HL-60 (cell line): ENCODE results near the gene GOLM1.

Experiments
- DNase-seq, 2 experiments: peaks; one replicate each; pipeline ENCODE4 v3.0.0-alpha.2; 2010 to 2020; ENCODE audit warnings: low read depth in 1 of 2, low spot score in 1 of 2
- H3K27ac ChIP-seq: fragments of 250-450 bp; sonication (Bioruptor Pico); replicated peaks from 2 replicates; pipeline ENCODE4 v1.5.1; 2020; ENCODE audit warnings: mild to moderate bottlenecking, moderate library complexity
- H3K27me3 ChIP-seq: fragments of 250-450 bp; sonication (Bioruptor Pico); 2 replicates; pipeline ENCODE4 v1.5.1; 2021; ENCODE audit warnings: mild to moderate bottlenecking, moderate library complexity; ENCODE audit not compliant: insufficient read depth, poor library complexity, severe bottlenecking
- H3K4me3 ChIP-seq: replicated peaks from 2 replicates; pipeline ENCODE4 v1.5.1; 2011; ENCODE audit warnings: mild to moderate bottlenecking, control low read depth, low read length; ENCODE audit not compliant: insufficient read depth
- CTCF ChIP-seq: IDR thresholded peaks from one replicate; pipeline ENCODE4 v1.5.1; 2011; ENCODE audit warnings: low read length, control low read depth, inconsistent platforms; ENCODE audit not compliant: insufficient read depth
- GABPA ChIP-seq: IDR thresholded peaks from 2 replicates; pipeline ENCODE4 v1.6.1; 2012; ENCODE audit warnings: low read depth
- POLR2AphosphoS5 ChIP-seq: IDR thresholded peaks from 2 replicates; pipeline ENCODE4 v1.6.1; 2012; ENCODE audit warnings: low read depth
- SPI1 ChIP-seq: IDR thresholded peaks from 2 replicates; pipeline ENCODE4 v1.6.1; 2012; ENCODE audit warnings: low read depth, mild to moderate bottlenecking, borderline replicate concordance
- TF ChIP-seq, protein P1 (sequence below): IDR thresholded peaks from 2 replicates; pipeline ENCODE4 v1.6.1; 2012; ENCODE audit warnings: low read depth; ENCODE audit not compliant: insufficient replicate concordance

GOLM1 gene

GRCh38 chr9:86077276-86077675 is 22.1 kb downstream of the GOLM1 start:
- H3K4me3 ChIP-seq = no peak overlapping the region
- no peaks in the 10 kb centered on the region for H3K27me3 ChIP-seq
- no peak for TF ChIP-seq CTCF
- TF ChIP-seq, protein P1, sequence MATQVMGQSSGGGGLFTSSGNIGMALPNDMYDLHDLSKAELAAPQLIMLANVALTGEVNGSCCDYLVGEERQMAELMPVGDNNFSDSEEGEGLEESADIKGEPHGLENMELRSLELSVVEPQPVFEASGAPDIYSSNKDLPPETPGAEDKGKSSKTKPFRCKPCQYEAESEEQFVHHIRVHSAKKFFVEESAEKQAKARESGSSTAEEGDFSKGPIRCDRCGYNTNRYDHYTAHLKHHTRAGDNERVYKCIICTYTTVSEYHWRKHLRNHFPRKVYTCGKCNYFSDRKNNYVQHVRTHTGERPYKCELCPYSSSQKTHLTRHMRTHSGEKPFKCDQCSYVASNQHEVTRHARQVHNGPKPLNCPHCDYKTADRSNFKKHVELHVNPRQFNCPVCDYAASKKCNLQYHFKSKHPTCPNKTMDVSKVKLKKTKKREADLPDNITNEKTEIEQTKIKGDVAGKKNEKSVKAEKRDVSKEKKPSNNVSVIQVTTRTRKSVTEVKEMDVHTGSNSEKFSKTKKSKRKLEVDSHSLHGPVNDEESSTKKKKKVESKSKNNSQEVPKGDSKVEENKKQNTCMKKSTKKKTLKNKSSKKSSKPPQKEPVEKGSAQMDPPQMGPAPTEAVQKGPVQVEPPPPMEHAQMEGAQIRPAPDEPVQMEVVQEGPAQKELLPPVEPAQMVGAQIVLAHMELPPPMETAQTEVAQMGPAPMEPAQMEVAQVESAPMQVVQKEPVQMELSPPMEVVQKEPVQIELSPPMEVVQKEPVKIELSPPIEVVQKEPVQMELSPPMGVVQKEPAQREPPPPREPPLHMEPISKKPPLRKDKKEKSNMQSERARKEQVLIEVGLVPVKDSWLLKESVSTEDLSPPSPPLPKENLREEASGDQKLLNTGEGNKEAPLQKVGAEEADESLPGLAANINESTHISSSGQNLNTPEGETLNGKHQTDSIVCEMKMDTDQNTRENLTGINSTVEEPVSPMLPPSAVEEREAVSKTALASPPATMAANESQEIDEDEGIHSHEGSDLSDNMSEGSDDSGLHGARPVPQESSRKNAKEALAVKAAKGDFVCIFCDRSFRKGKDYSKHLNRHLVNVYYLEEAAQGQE = no peak
- no peak for TF ChIP-seq POLR2AphosphoS5
- TF ChIP-seq GABPA = no peak
- no peak for TF ChIP-seq SPI1
- no peak overlapping the region for H3K27ac ChIP-seq
- DNase-seq = no peak

GRCh38 chr9:86075132-86076109 is 23.9 kb downstream of the GOLM1 start:
- Histone ChIP-seq H3K27ac (no peak overlapping the region), H3K4me3 (no peak overlapping the region), H3K27me3 (no peaks in the 10 kb centered on the region)
- TF ChIP-seq SPI1 (no peak), GABPA (no peak), POLR2AphosphoS5 (no peak), CTCF (no peak)
- TF ChIP-seq, protein P1 = no peak
- DNase-seq = no peak

DNA sequence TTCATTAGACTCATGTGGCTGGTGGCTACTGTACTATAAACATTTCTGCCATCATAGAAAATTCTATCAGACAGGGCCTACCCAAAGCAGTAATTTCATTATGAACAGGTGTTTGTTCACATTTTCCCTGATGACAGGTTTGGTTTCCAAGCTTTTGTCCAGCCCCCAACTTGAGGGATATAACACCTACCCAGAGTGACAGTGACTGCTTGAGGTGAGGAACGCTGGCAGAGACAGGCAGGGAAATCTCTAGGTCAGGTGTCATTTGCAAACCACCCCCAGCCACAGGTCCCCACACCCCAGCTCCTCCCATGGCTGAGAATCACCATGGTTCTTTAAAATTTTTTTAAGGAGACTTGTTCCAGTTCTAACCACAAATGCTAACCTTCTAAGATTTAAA is 25.5 kb downstream of the GOLM1 start:
- H3K4me3 ChIP-seq = no peak overlapping the region
- no peak for DNase-seq
- TF ChIP-seq, protein P1 = no peak
- TF ChIP-seq POLR2AphosphoS5 (no peak), GABPA (no peak), CTCF (no peak), SPI1 (no peak)
- H3K27ac ChIP-seq = no peak overlapping the region
- no peaks in the 10 kb centered on the region for H3K27me3 ChIP-seq
